SKM-1 (cell line): Measurements from ENCODE around the gene TMPRSS2.

Experiments used
- DNase-seq: peaks from one replicate; lab custom pipeline; 2025; ENCODE audit not compliant: unreplicated experiment; lab: John Stamatoyannopoulos, UW

TMPRSS2 gene

DNA sequence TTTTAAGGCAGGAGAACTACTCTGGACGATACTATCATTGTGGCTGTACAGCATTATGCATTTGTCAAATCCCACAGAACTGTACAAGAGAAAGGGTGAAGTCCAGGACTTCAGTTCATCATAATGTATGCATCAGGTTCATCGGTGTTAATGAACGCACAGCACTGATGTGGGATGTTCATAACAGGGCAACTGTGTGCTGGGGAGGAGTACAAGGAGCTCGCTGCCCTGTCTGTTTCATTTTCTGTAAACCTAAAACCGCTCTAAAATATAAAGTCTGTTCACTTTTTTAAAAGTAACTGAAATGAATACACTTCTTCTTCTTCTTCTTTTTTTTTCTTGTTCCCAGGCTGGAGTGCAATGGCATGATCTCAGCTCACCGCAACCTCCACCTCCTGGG lies 25.0 kb downstream of the TMPRSS2 start:
- DNase-seq, result no peak

- no peak for DNase-seq
These were observed 25.7 kb downstream of the TMPRSS2 start for GRCh38 chr21:41482301-41482700.

GRCh38 chr21:41481191-41481590 lies 26.8 kb downstream of the TMPRSS2 start:
- no peak for DNase-seq

DNA sequence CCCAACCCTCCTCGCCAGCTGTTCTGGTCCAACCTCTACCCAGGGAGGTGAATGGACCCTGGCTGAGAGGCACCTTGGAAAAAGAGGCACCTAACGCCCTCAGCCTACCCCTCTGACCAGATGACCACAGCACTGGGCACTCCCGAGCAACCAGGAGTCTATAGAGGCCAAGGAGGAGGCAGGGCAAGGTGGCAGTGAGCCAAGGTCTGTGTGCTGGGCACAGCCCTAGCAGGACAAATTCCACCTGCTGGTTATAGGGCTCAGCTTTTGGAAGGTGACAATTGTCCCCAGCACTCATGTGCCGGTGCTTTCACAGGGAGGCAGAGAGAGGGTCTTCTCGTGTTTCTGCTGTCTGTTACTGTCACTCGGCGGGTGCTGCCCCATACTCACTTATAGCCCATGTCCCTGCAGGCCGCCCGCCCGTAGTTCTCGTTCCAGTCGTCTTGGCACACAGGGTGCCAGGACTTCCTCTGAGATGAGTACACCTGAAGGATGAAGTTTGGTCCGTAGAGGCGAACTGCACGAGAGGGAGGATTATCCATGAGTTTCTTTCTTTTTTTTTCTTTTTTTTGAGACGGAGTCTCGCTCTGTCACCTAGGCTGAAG lies 27.8 kb downstream of the TMPRSS2 start:
- DNase-seq, result no peak

- no peak for DNase-seq
These were observed 28.3 kb downstream of the TMPRSS2 start for GRCh38 chr21:41479686-41480085.

DNA sequence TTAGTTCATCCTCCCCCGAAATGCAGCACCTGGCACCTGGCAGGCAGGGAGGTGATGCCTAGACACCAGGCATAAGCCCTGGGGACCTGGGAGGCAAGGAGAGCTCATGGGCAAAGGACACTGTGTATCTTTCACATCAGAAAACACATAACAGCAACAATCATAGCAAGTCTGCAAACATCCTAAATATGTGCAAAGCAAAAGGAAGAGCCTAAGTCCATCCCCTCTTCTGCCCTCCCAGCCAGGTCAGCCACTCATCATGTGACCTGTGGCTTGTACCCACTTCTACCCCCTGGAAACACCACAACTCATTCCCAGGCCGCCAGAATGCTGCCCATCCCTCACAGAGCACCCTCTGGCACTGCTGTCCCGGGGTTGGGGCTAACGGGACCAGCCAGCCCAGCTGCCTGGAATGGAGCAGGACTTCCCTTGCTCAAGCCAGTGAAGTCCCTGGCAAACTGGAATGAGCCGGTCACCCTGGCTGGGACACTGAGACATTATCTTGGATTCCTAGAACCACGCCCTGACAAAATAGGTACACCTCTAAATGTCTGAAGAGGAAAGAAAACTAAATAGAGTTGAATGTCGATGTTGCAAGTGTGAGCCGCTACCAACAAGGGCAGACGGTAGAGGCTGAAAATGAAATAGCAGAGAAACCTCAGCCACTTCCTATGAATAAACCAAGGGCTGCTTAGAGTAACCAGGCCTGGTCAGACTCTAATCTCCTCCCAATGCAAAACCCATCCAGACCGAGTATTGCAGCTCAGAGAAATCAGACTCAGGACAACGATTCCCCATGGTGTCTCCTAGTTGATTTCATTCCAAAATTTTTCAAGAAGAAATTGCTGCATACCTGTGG lies 29.4 kb downstream of the TMPRSS2 start:
- DNase-seq, result no peak

DNA sequence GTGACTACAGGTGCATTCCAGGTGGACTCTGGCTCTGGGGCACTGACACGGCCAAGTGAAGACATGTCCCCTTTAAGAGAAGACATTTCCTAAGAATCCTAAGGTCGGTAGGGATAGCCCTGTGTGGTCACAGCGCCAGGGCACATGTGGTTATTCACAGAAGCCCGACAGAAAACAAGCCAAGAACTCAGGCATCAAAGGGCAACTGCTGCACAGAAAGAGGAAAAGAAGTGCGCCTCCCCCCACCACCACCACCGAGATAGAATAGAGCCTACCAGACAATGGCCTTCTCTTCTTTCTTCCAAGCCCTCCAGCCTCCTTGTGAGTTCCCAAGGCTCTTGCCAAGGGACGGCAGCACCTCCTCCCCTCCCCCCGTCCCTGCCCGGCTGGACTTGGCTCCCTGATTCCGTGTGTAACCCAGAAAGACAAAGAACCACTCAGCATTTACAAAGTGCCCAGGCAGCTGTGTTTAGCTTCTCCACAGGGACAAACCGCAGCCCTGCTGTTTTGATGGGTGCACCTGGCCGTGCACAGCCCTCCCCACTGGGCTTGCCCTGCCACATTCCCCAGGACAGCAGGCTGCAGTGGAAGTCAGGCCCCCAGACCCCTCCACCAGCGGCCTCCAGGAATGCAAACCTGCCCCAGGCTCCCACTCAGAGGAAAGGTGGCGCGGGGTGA lies 30.2 kb downstream of the TMPRSS2 start:
- no peak for DNase-seq

DNA sequence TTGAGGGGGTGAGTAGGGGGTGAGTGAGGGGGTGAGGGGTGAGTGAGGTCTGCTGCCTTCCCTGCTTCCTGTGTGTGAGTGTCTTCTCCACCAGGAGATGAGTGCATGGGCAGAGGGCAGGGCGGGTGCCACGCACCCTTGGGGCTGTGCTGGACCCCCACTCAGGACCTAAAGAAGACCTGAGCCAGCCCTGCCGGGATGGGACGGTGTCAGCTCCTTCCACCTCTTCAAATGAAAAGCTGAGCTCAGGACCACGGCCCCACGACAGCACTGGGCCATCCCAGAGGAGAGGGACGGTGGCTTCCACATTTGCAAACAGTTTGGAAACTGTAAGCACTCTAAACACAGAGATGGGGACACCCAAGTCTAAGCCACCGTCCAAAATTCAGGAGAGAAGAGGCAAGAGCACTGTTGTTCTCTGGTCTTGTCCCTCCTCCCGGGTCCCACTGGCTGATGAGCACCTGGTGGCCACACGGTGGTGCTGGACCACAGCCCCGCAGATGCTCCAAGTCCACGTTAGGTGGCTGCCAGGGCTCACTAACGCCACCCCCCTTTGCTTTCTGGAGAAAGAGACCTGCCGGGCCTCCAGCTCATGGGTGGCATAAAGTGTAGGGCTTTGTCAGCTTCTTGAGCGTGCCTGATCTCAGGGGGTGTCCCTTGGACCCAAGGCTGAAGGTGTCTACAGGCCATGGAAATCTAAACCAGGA lies 32.1 kb downstream of the TMPRSS2 start:
- DNase-seq, result no peak

DNA sequence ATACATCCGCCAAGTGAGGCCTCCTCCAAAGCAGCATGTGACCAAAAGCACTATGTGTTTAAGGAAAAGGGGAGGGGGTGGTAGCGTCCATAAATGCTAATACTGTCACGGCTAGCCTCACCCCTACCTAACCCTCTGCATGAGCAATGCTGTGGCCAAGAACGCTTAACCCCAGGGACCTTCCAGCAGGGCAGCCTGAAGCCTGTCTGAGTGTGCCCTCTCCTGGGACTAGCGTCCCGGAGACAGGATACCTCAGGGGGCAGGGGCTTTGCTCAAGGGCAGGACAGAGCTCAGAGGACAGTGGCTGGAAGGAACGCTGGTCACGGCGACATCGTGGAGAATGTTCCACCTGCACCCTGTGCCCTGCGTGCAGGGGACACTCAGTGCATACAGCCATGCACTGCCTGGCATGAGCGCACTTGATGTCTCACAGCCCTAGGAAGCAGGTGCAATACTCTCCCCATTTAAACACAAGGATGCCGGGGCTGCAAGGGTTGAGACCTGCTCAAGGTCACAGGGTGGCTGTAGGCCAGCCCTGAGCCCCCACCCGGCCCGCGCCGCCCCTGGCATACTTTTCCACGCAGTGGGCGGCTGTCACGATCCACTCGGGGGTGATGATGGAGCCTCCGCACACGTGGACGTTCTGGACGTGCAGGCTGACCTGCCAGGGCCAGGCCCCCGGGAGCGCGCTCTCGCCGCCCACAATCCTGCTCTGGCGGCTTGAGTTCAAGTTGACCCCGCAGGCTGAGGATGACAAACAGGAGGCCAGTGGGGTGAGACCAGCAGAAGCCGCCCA lies 35.0 kb downstream of the TMPRSS2 start:
- no peak for DNase-seq

DNA sequence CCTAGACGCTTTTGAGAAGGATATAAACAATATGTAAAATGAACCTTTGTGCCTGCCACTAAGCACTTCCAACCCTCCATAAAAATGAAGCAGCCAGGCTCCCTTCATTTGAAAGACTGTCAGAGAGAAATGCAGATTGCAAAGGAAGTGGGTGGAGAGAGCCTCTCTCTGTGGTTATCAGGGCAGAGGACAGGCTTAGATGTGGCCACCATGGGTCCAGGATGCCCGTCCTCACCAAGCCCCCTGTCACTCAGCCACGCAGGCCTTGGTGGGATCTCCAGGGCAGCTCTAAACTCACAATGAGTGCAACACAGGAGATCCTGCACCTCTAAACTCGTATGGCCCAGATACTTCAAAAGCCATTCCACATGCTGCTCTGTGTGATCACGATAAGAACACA lies 37.9 kb downstream of the TMPRSS2 start:
- DNase-seq, result no peak

GRCh38 chr21:41466024-41466820 lies 41.7 kb downstream of the TMPRSS2 start:
- no peak for DNase-seq

GRCh38 chr21:41465176-41465781 lies 42.7 kb downstream of the TMPRSS2 start:
- DNase-seq, result no peak

- peak; percentile 69 for DNase-seq
These were observed 47.1 kb downstream of the TMPRSS2 start for GRCh38 chr21:41460578-41461527.

GRCh38 chr21:41459884-41460534 lies 47.9 kb downstream of the TMPRSS2 start:
- no peak for DNase-seq

- no peak for DNase-seq
These were observed 49.4 kb downstream of the TMPRSS2 start for GRCh38 chr21:41458559-41458958.

DNA sequence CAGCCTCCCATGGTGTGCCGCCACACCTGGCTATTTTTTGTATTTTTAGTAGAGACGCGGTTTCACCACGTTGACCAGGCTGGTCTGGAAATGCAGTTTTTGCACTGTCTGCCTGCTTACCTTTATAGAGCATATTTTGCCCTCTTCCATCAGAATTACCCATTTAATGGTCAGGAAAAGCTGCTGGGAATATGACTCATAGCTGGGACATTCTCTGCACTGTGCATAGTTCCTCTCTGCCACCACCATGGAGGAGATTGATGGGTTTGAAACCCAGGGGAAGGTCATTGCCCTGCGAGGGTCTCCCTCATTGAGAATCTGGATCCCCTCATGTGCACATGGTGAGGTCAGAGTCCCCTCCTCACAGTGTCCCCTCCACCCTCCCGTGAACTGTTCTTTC lies 49.8 kb downstream of the TMPRSS2 start:
- DNase-seq, result no peak

DNA sequence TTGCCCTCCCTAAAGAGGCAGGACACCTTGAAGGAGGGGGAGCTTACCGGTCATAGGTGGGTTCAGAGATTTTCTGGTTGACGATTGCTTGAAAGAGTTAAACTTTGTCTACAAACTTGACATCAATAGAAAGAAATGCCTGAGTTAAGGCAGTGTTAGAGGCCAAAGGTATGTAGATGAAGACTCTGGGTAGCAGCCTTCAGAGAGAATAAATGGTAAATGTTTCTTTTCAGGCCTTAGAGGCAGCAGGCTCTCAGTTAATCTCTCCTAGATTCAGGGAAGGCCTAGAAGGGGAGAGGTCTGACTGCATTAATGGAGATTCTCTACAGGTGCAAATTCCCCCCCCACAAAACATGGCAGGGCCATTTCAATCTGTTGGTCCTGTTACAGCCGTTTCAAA lies 54.2 kb downstream of the TMPRSS2 start:
- DNase-seq, result no peak

DNA sequence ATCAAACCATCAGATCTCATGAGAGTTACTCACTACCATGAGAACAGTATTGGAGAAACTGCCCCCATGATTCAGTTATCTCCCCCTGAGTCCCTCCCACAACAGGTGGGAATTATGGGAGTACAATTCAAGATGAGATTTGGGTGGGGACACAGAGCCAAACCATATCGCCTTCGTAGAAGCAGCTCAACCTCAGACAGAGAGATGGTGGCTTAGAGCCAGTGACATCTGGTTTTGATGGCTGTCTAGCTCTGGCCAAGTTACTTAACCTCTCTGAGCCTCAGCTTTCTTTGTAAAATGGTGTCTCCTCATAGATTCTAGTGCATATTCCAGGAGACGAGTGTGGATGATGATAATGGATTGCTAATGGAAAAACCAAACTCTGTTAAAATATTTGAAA lies 54.8 kb downstream of the TMPRSS2 start:
- no peak for DNase-seq
